Activated naive CD8-positive, alpha-beta T cell treated with anti-CD3 and anti-CD28 coated beads, Interleukin-2, amount 10 ng/mL, durations not matched to agents 7 days and 5 days (primary cell): ENCODE data around the gene ANO5. TPM values are rescaled to one million over a fixed set of nuclear protein-coding genes. Genes with fewer than 3 reads are reported as not detected.

Source experiments
- ATAC-seq: fragments of 150-1000 bp; cut with Tn5 transposase; one replicate; pipeline ENCODE4 v1.10.0; 2021; ENCODE audit warnings: low read depth, moderate library complexity
- POLR2A ChIA-PET: fragments of 350-600 bp; sonication (Branson Sonifier 250); formaldehyde crosslinking; loops from one replicate; lab custom pipeline; 2021; ENCODE audit warnings: antibody characterized with exemption; lab: Charles Lee
- DNase-seq: peaks from one replicate; pipeline ENCODE4 v3.0.0; 2021
- H3K27ac Mint-ChIP-seq: one replicate; pipeline ENCODE4 v1.8.0; 2022; ENCODE audit warnings: mild to moderate bottlenecking, mixed read lengths
- H3K27me3 Mint-ChIP-seq: one replicate; pipeline ENCODE4 v1.8.0; 2022; ENCODE audit warnings: mild to moderate bottlenecking, moderate library complexity, mixed read lengths
- H3K36me3 Mint-ChIP-seq: one replicate; pipeline ENCODE4 v1.8.0; 2021; ENCODE audit warnings: mild to moderate bottlenecking, mixed read lengths
- H3K4me1 Mint-ChIP-seq: one replicate; pipeline ENCODE4 v1.8.0; 2021; ENCODE audit warnings: mixed read lengths
- H3K4me3 Mint-ChIP-seq: one replicate; pipeline ENCODE4 v1.8.0; 2022; ENCODE audit warnings: mild to moderate bottlenecking, moderate library complexity, mixed read lengths
- H3K9me3 Mint-ChIP-seq: one replicate; pipeline ENCODE4 v1.8.0; 2021; ENCODE audit warnings: mixed read lengths
- total RNA-seq, 2 experiments: library from RNA; stranded (reverse); gene quantifications; one replicate each; pipeline ENCODE4 v1.2.3, GENCODE V29; 2021

ANO5 gene
- total RNA-seq, 2 experiments from 2014 or later, result 0.09 to 0.14 TPM

- Mint-ChIP-seq H3K4me1 (no peaks in the 10 kb centered on the region), H3K9me3 (no peaks in the 10 kb centered on the region), H3K36me3 (no peaks in the 10 kb centered on the region), H3K4me3 (no peak overlapping the region), H3K27me3 (peaks cover 27% of the 10 kb centered on the region), H3K27ac (no peak overlapping the region)
- POLR2A ChIA-PET, result no interaction called here
- no peak for ATAC-seq
- DNase-seq, result no peak
Observed at GRCh38 chr11:22190827-22191463, 1.9 kb upstream of the ANO5 start.

GRCh38 chr11:22192289-22192641 is 620 bp upstream of the ANO5 start:
- Mint-ChIP-seq H3K27me3 (peaks cover 27% of the 10 kb centered on the region), H3K9me3 (no peaks in the 10 kb centered on the region), H3K4me1 (no peaks in the 10 kb centered on the region), H3K27ac (no peak overlapping the region), H3K36me3 (no peaks in the 10 kb centered on the region), H3K4me3 (peak overlapping the region; percentile 55)
- DNase-seq (no peak), ATAC-seq (no peak)
- POLR2A ChIA-PET, result no interaction called here

- Mint-ChIP-seq H3K36me3 (no peaks in the 10 kb centered on the region), H3K9me3 (no peaks in the 10 kb centered on the region), H3K27me3 (peaks cover 27% of the 10 kb centered on the region), H3K27ac (no peak overlapping the region), H3K4me1 (no peaks in the 10 kb centered on the region), H3K4me3 (peak overlapping the region; percentile 55)
- POLR2A ChIA-PET, result no interaction called here
- ATAC-seq, result no peak
- DNase-seq, result peak; percentile 25
Observed at GRCh38 chr11:22193348-22194051, 615 bp downstream of the ANO5 start.

GRCh38 chr11:22194306-22194705 is 1.4 kb downstream of the ANO5 start:
- H3K4me1 Mint-ChIP-seq, result no peaks in the 10 kb centered on the region
- POLR2A ChIA-PET, result no interaction called here
- H3K27me3 Mint-ChIP-seq, result peaks cover 27% of the 10 kb centered on the region
- H3K4me3 Mint-ChIP-seq, result no peak overlapping the region
- H3K9me3 Mint-ChIP-seq, result no peaks in the 10 kb centered on the region
- no peak overlapping the region for H3K27ac Mint-ChIP-seq
- ATAC-seq (no peak), DNase-seq (no peak)
- H3K36me3 Mint-ChIP-seq, result no peaks in the 10 kb centered on the region

GRCh38 chr11:22194907-22195306 is 2.0 kb downstream of the ANO5 start:
- Mint-ChIP-seq H3K27ac (no peak overlapping the region), H3K27me3 (peaks cover 27% of the 10 kb centered on the region), H3K9me3 (no peaks in the 10 kb centered on the region), H3K36me3 (no peaks in the 10 kb centered on the region), H3K4me3 (no peak overlapping the region), H3K4me1 (no peaks in the 10 kb centered on the region)
- DNase-seq (no peak), ATAC-seq (no peak)
- POLR2A ChIA-PET, result no interaction called here

- no peak overlapping the region for H3K4me3 Mint-ChIP-seq
- POLR2A ChIA-PET, result no interaction called here
- no peaks in the 10 kb centered on the region for H3K9me3 Mint-ChIP-seq
- no peak for ATAC-seq
- no peaks in the 10 kb centered on the region for H3K36me3 Mint-ChIP-seq
- no peak for DNase-seq
- no peak overlapping the region for H3K27ac Mint-ChIP-seq
- H3K27me3 Mint-ChIP-seq, result peaks cover 21% of the 10 kb centered on the region
- H3K4me1 Mint-ChIP-seq, result no peaks in the 10 kb centered on the region
Observed at GRCh38 chr11:22197139-22198005, 4.5 kb downstream of the ANO5 start.

- POLR2A ChIA-PET, result no interaction called here
- ATAC-seq, result no peak
- Mint-ChIP-seq H3K9me3 (no peaks in the 10 kb centered on the region), H3K27me3 (peaks cover 6% of the 10 kb centered on the region), H3K4me1 (no peaks in the 10 kb centered on the region), H3K36me3 (no peaks in the 10 kb centered on the region), H3K27ac (no peak overlapping the region), H3K4me3 (no peak overlapping the region)
- DNase-seq, result no peak
Observed at GRCh38 chr11:22199243-22199642, 6.4 kb downstream of the ANO5 start.

GRCh38 chr11:22203281-22203680 is 10.4 kb downstream of the ANO5 start:
- Mint-ChIP-seq H3K4me1 (no peaks in the 10 kb centered on the region), H3K9me3 (no peaks in the 10 kb centered on the region), H3K27me3 (no peaks in the 10 kb centered on the region), H3K4me3 (no peak overlapping the region), H3K27ac (no peak overlapping the region), H3K36me3 (no peaks in the 10 kb centered on the region)
- ATAC-seq (no peak), DNase-seq (no peak)
- POLR2A ChIA-PET, result no interaction called here

GRCh38 chr11:22207162-22207561 is 14.3 kb downstream of the ANO5 start:
- Mint-ChIP-seq H3K27me3 (no peaks in the 10 kb centered on the region), H3K4me1 (no peaks in the 10 kb centered on the region), H3K27ac (no peak overlapping the region), H3K9me3 (no peaks in the 10 kb centered on the region), H3K4me3 (no peak overlapping the region), H3K36me3 (no peaks in the 10 kb centered on the region)
- DNase-seq (no peak), ATAC-seq (no peak)
- POLR2A ChIA-PET, result no interaction called here

- POLR2A ChIA-PET, result no interaction called here
- Mint-ChIP-seq H3K27ac (no peak overlapping the region), H3K9me3 (no peaks in the 10 kb centered on the region), H3K27me3 (no peaks in the 10 kb centered on the region), H3K4me1 (no peaks in the 10 kb centered on the region), H3K36me3 (no peaks in the 10 kb centered on the region), H3K4me3 (no peak overlapping the region)
- no peak for DNase-seq
- ATAC-seq, result no peak
Observed at GRCh38 chr11:22208151-22208858, 15.4 kb downstream of the ANO5 start.

- Mint-ChIP-seq H3K27me3 (no peaks in the 10 kb centered on the region), H3K27ac (no peak overlapping the region), H3K4me3 (no peak overlapping the region), H3K36me3 (no peaks in the 10 kb centered on the region), H3K4me1 (no peaks in the 10 kb centered on the region), H3K9me3 (no peaks in the 10 kb centered on the region)
- POLR2A ChIA-PET, result no interaction called here
- DNase-seq, result no peak
- ATAC-seq, result no peak
Observed at GRCh38 chr11:22216940-22217339, 24.1 kb downstream of the ANO5 start.

GRCh38 chr11:22221143-22221542 is 28.3 kb downstream of the ANO5 start:
- no peaks in the 10 kb centered on the region for H3K4me1 Mint-ChIP-seq
- H3K27ac Mint-ChIP-seq, result no peak overlapping the region
- ATAC-seq (no peak), DNase-seq (no peak)
- H3K9me3 Mint-ChIP-seq, result no peaks in the 10 kb centered on the region
- H3K4me3 Mint-ChIP-seq, result no peak overlapping the region
- POLR2A ChIA-PET, result no interaction called here
- no peaks in the 10 kb centered on the region for H3K27me3 Mint-ChIP-seq
- H3K36me3 Mint-ChIP-seq, result no peaks in the 10 kb centered on the region

GRCh38 chr11:22225190-22225589 is 32.3 kb downstream of the ANO5 start:
- Mint-ChIP-seq H3K36me3 (no peaks in the 10 kb centered on the region), H3K4me1 (no peaks in the 10 kb centered on the region), H3K9me3 (no peaks in the 10 kb centered on the region), H3K27ac (no peak overlapping the region), H3K27me3 (no peaks in the 10 kb centered on the region), H3K4me3 (no peak overlapping the region)
- POLR2A ChIA-PET, result no interaction called here
- DNase-seq, result no peak
- no peak for ATAC-seq
